Endothelial cell of umbilical vein (primary cell): ENCODE results near the gene CAMTA1. TPM values are rescaled to one million over a fixed set of nuclear protein-coding genes. Genes with fewer than 3 reads are reported as not detected.

Experiments used
- BruUV-seq: library from RNA; stranded (reverse); fragments of 400-500 nt; replicated peaks from 2 replicates; lab custom pipeline; 2021; lab: Mats Ljungman, UMichigan
- CTCF ChIA-PET: fragments of 300-600, 350-600 bp; sonication (Branson Sonifier 250); formaldehyde crosslinking; loops from one replicate; lab custom pipeline; 2021; ENCODE audit warnings: antibody characterized with exemption, inconsistent platforms; lab: Charles Lee
- POLR2A ChIA-PET: fragments of 300-600, 350-600 bp; sonication (Branson Sonifier 250); formaldehyde crosslinking; loops from one replicate; lab custom pipeline; 2021; ENCODE audit warnings: antibody characterized with exemption, inconsistent platforms; lab: Charles Lee
- DNase-seq: peaks from one replicate; pipeline ENCODE4 v3.0.0-alpha.2; 2011; ENCODE audit warnings: low read depth, low spot score
- FAIRE-seq: peaks from 2 replicates; lab custom pipeline; 2011; peaks lifted over from hg19 to GRCh38; lab: Jason Lieb, UNC
- H2AFZ ChIP-seq: 2 replicates; pipeline ENCODE4 v1.6.0; 2012; ENCODE audit warnings: low read depth, low read length, control low read depth, inconsistent platforms
- H3K27ac ChIP-seq: 2 replicates; pipeline ENCODE4 v1.5.1; 2011; ENCODE audit warnings: low read depth, mild to moderate bottlenecking, control low read depth, low read length, moderate library complexity; ENCODE audit not compliant: insufficient read depth
- H3K27me3 ChIP-seq, 2 experiments: 2 replicates each; pipeline versions ENCODE4 v1.6.0 to v1.6.1; 2011; ENCODE audit warnings: low read length in 2 of 2, mixed read lengths in 1 of 2; ENCODE audit not compliant: control insufficient read depth in 2 of 2, insufficient read depth in 2 of 2
- H3K36me3 ChIP-seq, 2 experiments: 2 replicates in 1 of 2; 3 replicates in 1 of 2; pipeline ENCODE4 v1.5.1; 2011; ENCODE audit warnings: low read length in 2 of 2, mild to moderate bottlenecking in 1 of 2, moderate library complexity in 1 of 2; ENCODE audit not compliant: control insufficient read depth in 2 of 2, insufficient read depth in 2 of 2; ENCODE audit errors: extremely low read depth in 1 of 2
- H3K4me1 ChIP-seq: 3 replicates; pipeline ENCODE4 v1.5.1; 2011; ENCODE audit warnings: mild to moderate bottlenecking, low read length; ENCODE audit not compliant: control insufficient read depth, insufficient read depth; ENCODE audit errors: extremely low read depth
- H3K4me2 ChIP-seq: 2 replicates; pipeline ENCODE4 v1.6.1; 2011; ENCODE audit warnings: low read length, control low read depth, mixed read lengths; ENCODE audit not compliant: insufficient read depth
- H3K4me3 ChIP-seq, 3 experiments: fragments of 200-600 bp in 1 of 3; sonication (generic), shearing (Covaris generic) in 1 of 3; replicated peaks in 1 of 3; 2 replicates each; pipeline ENCODE4 v1.5.1; 2011 to 2016; ENCODE audit warnings: control low read depth in 3 of 3, low read length in 3 of 3, mild to moderate bottlenecking in 2 of 3, inconsistent platforms in 1 of 3, low read depth in 1 of 3, moderate library complexity in 1 of 3; ENCODE audit not compliant: insufficient read depth in 1 of 3
- H3K79me2 ChIP-seq: 2 replicates; pipeline ENCODE4 v1.6.0; 2012; ENCODE audit warnings: low read length, inconsistent platforms; ENCODE audit not compliant: control insufficient read depth, insufficient read depth
- H3K9ac ChIP-seq: replicated peaks from 2 replicates; pipeline ENCODE3; 2011; ENCODE audit warnings: low read length, control low read depth; ENCODE audit not compliant: insufficient read depth; ENCODE audit errors: extremely low read depth
- H3K9me1 ChIP-seq: replicated peaks from 3 replicates; pipeline ENCODE4 v1.6.0; 2011; ENCODE audit warnings: mild to moderate bottlenecking, low read length; ENCODE audit not compliant: control insufficient read depth, insufficient read depth; ENCODE audit errors: extremely low read depth
- H3K9me3 ChIP-seq: replicated peaks from 2 replicates; pipeline ENCODE4 v1.5.1; 2012; ENCODE audit warnings: low read length, inconsistent platforms; ENCODE audit not compliant: control insufficient read depth, insufficient read depth
- H4K20me1 ChIP-seq: replicated peaks from 2 replicates; pipeline ENCODE3; 2011; ENCODE audit warnings: mild to moderate bottlenecking, low read length; ENCODE audit not compliant: control insufficient read depth, insufficient read depth; ENCODE audit errors: extremely low read depth
- CTCF ChIP-seq, 2 donors: IDR thresholded peaks; 1 replicate in 1 of 2; 2 replicates in 1 of 2; pipeline ENCODE4 v1.5.1; 2011; ENCODE audit warnings: low read length in 2 of 2, mild to moderate bottlenecking in 2 of 2, moderate library complexity in 2 of 2, control low read depth in 1 of 2, inconsistent platforms in 1 of 2, low read depth in 1 of 2; ENCODE audit not compliant: insufficient read depth in 1 of 2; ENCODE audit errors: extremely low read depth in 1 of 2
- EZH2 ChIP-seq: IDR thresholded peaks from 2 replicates; pipeline ENCODE4 v1.6.1; 2012; ENCODE audit warnings: borderline replicate concordance, low read depth, mild to moderate bottlenecking, moderate library complexity, low read length, inconsistent platforms; ENCODE audit not compliant: severe bottlenecking
- FOS ChIP-seq: IDR thresholded peaks from 2 replicates; pipeline ENCODE4 v1.6.1; 2011; ENCODE audit warnings: mild to moderate bottlenecking, low read length, moderate library complexity, borderline replicate concordance; ENCODE audit not compliant: insufficient read depth
- GATA2 ChIP-seq: IDR thresholded peaks from 2 replicates; pipeline ENCODE4 v1.7.0; 2011; ENCODE audit warnings: low read depth, mild to moderate bottlenecking, moderate library complexity, mixed read lengths, low read length; ENCODE audit not compliant: insufficient read length, insufficient read depth
- JUN ChIP-seq: IDR thresholded peaks from 2 replicates; pipeline ENCODE4 v1.6.1; 2011; ENCODE audit warnings: borderline replicate concordance, low read depth; ENCODE audit not compliant: insufficient read length, insufficient read depth
- MYC ChIP-seq: IDR thresholded peaks from one replicate; pipeline ENCODE4 v1.6.1; 2011; ENCODE audit warnings: mild to moderate bottlenecking, low read depth, low read length
- POLR2A ChIP-seq: IDR thresholded peaks from 2 replicates; pipeline ENCODE4 v1.6.1; 2012; ENCODE audit warnings: low read depth, mild to moderate bottlenecking, control low read depth, low read length
- POLR2AphosphoS5 ChIP-seq: IDR thresholded peaks from 2 replicates; pipeline ENCODE4 v1.6.1; 2012; ENCODE audit warnings: low read depth, mild to moderate bottlenecking, control low read depth, low read length, moderate library complexity; ENCODE audit not compliant: insufficient read depth
- dilution Hi-C: fragments of 300-500 bp; cut with MboI; formaldehyde crosslinking; loops from one replicate; pipeline ENCODE4 v1.15.0; 2019; ENCODE audit warnings: low sequenced_read_pairs; ENCODE audit not compliant: extremely low pct_ligation_motif_present
- intact Hi-C: fragments of 100-400 bp; cut with micrococcal nuclease; formaldehyde crosslinking; loops from one replicate; pipeline ENCODE4 v1.10.0; 2022
- polyA plus RNA-seq, 4 experiments: library from polyadenylated mRNA; depleted of rRNA in 3 of 4; stranded (reverse) in 3 of 4; unstranded in 1 of 4; fragments of >200 nt; gene quantifications; 2 replicates each; pipeline versions ENCODE4 v1.2.1 to v1.2.3, GENCODE V29; 2011 to 2012; ENCODE audit warnings: missing spikeins in 1 of 4
- total RNA-seq: library from RNA; stranded (reverse); gene quantifications from 2 replicates; pipeline ENCODE4 v1.2.3, GENCODE V29; 2021
- TF ChIP-seq, protein P1 (sequence below): IDR thresholded peaks from 2 replicates; pipeline ENCODE4 v1.6.1; 2011; ENCODE audit not compliant: insufficient read depth, insufficient read length

CAMTA1 gene
- total and polyA plus RNA-seq, 2 donors (not counting 3 experiments of a cell fraction or from before 2014, with no cell fraction given), result 50.8 to 92.7 TPM

DNA sequence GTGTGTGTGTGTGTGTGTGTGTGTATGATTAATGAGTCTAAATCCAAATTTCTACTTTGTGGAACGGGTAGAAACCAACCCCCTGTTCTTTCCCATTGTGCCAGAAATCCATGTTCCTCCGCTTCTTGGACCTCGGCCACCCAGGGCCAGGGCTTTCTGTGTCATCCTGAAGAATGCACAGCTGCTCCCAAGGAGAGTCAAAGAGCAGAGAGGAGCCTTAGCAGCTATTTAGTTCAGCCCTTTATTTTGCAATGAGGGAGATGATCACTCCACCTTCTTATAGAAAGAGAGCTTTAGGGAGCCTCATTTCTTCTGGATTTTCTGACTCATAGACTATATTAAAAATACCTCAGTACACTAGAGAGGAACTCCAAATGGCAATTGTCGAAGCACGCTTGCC lies 496.6 kb downstream of the CAMTA1 start:
- CTCF ChIA-PET, result interaction anchor here (1.1 to 1.9 kb wide), 2 partner anchors 17 to 239 kb away, joined by 3 to 4 read pairs; no protein-coding TSS in a partner anchor
- H3K4me3 ChIP-seq, result no peak overlapping the region
- no peak overlapping the region for H3K27ac ChIP-seq
- H3K4me2 ChIP-seq, result no peak overlapping the region
- H3K79me2 ChIP-seq, result no peaks in the 10 kb centered on the region
- H3K9me3 ChIP-seq, result no peaks in the 10 kb centered on the region
- H3K27me3 ChIP-seq, result no peaks in the 10 kb centered on the region
- no peak overlapping the region for H2AFZ ChIP-seq
- no TSS peak for BruUV-seq
- no peaks in the 10 kb centered on the region for H3K9me1 ChIP-seq
- TF ChIP-seq EZH2 (no peak), MYC (no peak), POLR2A (no peak), POLR2AphosphoS5 (no peak), CTCF (IDR thresholded peaks at IDR 0.05; ENCODE audit: extremely low read depth in 1 of 2, insufficient read depth in 1 of 2, low read depth in 1 of 2, low read length in 2 of 2) (no peak), GATA2 (no peak), FOS (no peak), JUN (no peak)
- TF ChIP-seq, protein P1, sequence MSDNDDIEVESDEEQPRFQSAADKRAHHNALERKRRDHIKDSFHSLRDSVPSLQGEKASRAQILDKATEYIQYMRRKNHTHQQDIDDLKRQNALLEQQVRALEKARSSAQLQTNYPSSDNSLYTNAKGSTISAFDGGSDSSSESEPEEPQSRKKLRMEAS, result no peak
- no peak for DNase-seq
- no peaks in the 10 kb centered on the region for H4K20me1 ChIP-seq
- no peaks in the 10 kb centered on the region for H3K36me3 ChIP-seq
- POLR2A ChIA-PET, result no interaction called here
- no peak overlapping the region for H3K9ac ChIP-seq
- no peak for FAIRE-seq
- dilution Hi-C loops (no loop called here), intact Hi-C loops (no loop called here)
- H3K4me1 ChIP-seq, result no peaks in the 10 kb centered on the region
